LoVo (cell line): ENCODE results near the gene MYO1B.

ENCODE experiments used
- DNase-seq: peaks from one replicate; pipeline ENCODE4 v3.0.0-alpha.2; 2016; ENCODE audit warnings: low spot score

Gene MYO1B

DNA sequence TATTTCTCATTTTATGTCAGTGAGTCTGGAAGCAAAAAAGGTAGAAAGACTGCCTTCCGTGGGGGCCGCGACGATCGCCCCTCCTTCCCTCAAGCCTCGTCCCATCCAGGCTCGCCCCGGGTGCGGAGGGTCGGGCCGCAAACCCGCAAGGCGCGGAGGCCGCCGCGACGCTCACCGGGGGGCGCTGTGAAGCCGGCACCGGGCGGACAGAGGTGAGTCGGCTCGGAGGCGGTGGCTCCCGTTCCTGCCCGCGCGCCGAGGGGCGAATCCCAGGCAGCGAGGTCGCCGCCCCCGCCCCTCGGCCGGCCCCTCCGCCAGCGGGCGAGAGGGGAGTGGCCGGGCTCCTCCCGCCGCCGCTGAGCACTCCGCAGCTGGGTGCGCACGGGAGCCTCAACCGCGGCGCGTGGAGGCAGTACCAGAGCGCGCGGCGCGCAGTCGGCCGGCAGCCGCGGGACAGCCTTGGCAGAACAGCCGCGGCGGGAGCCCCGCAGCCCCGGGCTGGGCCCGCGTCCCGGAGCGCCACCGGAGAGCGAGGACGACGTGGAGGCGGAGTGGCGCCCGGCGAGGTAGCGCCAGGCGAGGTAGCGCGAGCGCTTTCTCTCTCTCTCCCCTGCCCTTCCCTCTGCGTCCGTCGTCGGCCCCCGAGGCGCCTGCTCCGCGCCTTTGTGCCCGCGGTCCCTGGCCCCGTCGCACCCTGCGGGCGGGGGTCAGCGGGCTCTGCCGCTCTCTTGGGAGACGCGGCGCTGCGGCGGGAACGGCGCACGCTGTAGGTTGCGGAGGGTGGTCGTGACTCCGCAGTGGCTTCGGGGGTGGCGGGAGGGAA, at the start of gene MYO1B:
MYO1B (plus strand) TSS at position 359 of the 823 bp plus-strand sequence. CDS start 31,492 bp downstream, outside the sequence.
- peak; percentile 85 for DNase-seq

DNA sequence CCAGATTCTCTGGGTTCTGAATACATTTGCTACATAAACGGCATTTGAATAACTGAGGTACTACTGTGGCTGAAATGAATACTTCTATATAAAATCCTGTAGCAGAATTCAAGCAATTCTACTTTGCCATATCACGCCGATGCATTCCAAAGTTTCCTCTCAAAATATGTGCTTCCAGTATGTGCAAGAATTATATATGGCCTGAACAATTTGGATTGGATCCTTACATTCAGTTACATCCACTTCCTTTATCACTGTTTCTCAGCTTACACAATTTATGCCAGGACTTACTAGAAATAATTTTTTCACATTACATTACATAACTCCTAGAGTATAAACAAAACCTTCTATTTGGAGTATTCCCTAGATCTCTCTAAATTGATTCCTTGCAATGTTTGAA, 48.1 kb upstream of the MYO1B start:
- DNase-seq, result no peak

DNA sequence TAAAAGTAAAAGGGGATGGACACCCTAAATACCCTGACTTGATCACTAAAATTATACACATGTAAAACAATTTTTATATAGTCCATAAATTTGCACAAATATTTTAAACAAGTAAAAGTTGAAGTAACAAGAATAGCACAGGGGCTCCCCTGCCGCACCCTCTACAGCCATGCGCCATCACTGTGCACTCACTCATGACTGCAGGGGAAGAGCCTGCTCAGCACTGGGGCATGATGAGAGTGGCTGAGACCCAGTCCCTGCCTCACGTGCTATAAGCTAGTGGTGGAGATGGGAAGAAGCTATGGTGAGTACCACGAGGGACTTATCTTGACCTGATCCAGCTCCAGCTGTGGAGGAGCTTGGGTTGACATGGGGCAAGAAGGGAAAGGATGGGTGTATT, 46.9 kb upstream of the MYO1B start:
- no peak for DNase-seq

DNA sequence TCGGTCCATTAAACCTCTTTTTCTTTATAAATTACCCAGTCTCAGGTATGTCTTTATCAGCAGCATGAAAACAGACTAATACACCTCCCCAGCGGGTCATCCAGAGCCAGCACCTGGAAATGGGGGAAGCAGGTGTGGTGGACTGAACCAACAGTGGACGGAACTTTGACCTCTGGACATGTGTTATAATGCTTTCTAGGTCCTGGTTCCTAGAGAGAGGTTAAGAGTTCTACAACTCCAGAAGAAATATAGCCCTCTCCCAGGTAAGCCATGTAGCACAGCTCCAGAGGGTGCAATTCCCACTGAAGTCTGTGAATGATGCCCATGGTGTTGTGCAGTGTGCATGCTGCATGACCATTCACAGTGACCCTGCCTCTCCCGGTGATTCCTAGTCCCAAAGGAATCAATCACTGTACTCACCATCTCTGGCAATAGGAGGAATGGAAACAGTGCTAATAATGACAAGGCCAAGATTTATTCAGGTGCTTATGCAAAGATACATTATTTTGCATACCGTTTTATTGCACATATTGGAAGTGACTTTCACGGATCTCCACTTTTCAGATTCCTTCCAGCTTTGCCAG, 45.2 kb upstream of the MYO1B start:
- no peak for DNase-seq

DNA sequence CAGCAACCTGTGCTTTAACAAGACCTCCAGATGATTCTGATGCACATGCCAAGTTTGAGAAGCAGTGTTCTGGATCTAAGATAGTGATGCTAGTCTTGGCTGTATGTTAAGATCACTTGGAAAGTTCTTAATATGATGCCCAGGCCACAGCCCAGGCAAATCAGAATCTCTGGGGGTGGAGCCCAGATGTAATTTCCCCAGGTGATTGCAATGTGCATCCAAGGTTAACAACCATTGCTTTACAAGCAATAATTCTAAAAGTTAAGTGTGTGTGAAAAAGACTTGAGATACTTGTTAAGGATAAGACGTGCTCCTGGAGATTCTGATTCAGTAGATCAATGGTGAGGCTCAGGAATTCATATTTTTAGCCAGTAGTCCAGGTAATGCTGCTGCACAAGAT, 44.3 kb upstream of the MYO1B start:
- DNase-seq, result no peak

DNA sequence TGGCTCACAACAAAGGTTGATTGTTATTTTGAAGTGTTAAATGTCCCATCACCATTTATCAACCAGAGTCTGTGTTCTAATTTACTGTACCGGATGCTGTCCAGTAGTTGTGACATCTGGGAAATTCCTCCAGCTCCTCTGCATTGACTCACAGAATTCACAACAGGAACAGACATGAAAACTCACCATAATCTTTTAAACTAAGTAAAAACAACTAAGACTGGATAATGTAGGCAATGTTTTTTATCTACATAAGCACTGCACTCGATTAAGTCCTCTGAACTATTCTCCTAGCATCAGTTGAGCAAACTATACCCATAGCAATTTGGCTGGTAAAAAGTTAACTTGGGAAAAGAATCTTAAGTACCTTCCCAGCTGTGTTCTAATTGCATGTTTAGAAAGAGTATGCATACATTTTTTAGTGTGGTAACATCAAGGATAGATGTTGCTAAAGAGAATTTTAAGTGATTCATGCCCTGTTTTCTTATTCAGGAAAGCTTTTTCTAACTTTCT, 42.9 kb upstream of the MYO1B start:
- DNase-seq, result no peak

DNA sequence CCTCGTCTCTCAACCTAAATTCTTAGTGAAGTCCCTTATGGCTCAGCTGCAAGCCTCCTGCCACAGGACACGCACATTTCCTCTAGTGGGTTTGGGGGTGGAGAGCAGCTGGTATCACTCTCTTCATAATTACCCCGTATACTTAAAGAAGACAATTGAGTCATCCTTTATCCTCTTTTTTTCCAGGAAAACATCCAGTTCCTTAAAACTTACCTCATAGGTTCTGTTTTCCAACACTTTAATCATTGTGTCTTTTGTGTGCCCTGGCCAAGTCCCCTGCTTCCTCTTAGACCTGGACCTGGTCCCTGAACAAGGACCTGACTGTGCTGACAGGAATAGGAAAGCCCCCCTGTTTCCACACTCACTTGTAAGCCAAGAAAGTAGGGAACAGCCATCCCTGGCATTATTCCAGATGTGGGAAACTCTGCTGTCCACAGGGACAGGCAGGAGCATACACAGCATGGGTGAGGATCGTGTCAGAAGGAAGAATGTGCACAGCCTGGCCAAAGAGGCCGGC, 42.3 kb upstream of the MYO1B start:
- no peak for DNase-seq

DNA sequence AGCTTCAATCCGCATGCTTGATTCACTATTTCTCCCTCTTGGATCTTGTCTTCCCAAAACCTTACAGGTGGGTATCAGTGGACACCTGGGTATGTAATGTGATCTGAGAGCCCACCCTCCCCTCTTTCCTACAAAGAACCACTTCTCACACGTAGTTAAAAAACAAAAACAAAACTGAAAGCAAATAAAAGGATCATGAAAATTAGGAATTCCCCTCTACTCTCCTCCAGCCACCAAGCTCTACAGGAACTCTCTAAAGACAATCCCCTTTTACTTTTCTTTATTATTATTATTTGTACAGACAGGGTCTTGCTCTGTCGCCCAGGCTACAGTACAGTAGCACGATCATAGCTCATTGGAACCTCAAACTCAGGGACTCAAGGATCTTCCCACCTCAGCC, 40.8 kb upstream of the MYO1B start:
- DNase-seq, result no peak

DNA sequence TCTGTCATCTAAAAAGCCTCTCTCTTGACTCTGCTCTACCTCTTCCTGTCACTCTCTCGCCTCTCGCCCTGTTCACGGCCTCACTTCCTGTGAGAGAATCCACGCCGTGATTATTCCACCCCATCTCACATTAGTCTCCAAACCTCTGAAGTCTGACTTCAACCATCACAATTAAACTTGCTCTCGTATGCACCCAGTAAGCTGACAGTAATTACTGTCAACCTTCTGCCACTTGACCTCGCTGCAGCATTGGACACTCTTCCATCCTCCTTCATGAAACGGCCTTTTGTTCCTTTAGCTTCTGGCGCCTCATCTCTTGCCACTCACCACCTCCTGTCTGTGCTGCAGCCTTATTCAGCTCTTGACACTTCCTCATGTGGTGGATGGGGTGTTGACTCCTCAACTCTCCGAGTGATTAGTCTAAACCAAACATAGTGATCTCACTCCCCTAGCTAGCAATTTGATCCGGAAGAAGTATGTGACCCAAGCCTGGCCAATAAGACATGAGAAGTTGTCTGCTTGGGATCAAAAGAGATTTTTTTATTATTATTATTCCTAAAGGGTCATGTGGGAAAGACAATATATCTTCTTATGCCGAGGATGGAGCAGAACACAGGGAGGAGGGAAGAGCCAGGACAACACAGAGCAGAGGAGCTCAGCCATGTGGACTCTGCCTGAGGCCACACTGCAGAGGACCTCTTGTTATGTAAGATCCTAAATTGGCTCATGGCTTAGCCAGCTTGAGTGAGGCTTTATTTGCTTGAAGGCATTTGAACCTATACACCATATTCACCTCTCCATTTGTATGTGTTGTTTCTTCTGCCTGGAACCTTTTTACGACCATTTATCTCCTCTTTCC, 38.4 kb upstream of the MYO1B start:
- DNase-seq, result no peak

DNA sequence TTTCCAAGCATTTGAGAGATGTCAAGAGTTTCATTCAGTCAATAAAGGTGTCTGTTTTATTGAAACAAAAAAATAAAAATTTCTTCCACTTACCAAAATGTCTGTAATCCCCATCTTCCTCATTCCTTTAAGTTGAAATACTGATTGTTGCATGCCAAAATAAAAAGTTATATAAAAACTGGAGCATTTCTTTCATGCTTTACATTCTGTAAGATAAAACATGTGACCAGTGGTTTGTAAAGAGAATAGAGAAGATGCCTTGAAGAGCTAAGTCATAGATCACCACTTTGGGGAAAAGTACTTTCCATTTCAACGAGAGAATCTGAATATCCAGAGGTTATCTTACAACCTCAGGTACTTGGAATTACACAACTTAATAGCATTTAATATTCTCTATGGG, 35.9 kb upstream of the MYO1B start:
- DNase-seq, result no peak

DNA sequence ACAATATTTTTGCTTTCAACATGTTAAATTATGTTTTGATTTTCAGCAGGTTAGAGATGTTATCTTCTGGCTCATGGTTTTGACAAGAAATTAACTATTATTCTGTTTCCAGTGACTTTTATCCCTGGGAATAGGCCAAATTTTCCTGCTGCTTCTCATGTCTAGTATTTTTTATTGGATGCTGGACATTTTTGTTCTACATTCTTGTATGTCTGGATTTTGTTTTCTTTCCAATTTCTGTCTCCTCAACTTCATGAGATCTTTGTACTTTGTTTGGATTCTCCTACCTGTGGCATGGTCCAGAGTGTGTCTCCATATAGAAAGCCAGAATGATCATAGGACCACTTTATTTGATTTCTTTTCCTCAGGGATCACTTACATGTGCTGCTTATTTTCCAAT, 33.1 kb upstream of the MYO1B start:
- no peak for DNase-seq

DNA sequence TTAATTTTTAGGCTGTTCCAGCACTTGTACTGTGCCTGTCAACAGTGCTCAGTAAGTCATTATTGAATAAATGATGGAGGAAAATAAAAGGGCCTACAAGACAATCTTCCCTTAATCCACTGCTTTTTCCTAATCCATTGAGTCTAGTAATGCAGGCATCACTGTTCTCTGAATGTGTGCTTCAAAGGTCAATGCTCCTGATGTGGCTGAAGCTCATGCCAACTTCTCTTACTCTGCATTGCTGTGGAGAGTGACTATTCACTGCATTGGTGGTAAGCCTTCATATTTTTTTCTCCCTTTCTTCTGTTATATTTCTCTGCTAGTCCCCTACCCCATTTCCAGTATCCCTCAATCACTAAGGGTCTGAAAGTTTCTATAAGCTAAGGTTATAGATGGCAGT, 31.9 kb upstream of the MYO1B start:
- no peak for DNase-seq

DNA sequence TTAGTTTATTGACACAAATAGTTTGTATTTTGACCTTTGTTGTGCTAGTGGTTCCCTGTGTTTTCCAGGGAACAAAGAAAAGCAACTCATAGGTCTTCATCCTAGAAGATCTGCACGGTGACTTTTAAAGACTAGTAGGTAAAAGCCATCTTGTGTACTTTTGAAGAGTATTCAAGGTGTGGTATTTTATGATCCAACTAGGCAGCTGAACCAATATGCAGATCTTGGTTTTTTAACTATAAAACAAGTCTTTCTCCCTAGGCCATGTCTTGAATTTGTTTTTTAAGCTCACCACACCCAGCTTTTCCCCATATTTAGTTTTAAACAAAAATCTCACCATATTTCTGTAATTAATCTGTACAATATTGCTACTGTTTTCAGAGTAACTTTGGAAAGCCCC, 30.0 kb upstream of the MYO1B start:
- no peak for DNase-seq

DNA sequence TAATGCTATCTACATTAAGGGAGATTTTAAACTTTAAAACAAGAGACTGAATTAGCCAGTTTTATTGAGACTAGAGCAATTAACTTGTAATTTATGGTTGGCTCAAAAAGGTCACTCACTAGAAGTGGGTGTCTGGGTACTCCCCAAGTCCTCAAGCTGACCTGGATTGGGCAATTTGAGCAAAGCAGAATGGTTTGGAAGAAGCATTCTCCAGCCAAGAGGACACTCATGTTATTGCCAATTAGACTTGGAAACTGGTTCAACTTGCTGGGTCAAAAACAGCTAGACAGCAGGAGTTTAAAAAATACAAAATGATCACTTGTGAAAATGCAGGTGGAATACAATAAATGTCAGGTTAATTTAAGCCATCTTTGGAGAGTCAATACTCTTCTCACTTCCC, 29.5 kb upstream of the MYO1B start:
- DNase-seq, result no peak

DNA sequence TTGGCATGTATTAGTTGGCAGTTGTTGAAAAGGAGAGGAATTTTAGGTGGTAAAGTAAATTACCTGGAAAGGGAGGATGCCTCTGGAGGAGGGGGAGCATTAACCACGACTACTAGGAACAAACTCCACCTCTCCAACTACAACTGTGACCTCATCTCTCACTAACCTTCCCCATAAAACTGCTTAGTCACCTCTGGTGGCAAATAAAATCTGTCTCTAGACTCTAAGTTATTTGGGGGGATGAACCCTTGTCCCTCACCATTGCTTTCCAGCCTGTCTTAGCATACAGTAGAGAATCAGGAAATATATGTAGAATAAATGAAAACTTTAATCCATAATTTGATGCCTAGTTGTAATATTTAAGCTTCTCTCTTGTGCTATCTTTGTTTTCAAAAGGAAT, 27.6 kb upstream of the MYO1B start:
- DNase-seq, result peak; percentile 79

DNA sequence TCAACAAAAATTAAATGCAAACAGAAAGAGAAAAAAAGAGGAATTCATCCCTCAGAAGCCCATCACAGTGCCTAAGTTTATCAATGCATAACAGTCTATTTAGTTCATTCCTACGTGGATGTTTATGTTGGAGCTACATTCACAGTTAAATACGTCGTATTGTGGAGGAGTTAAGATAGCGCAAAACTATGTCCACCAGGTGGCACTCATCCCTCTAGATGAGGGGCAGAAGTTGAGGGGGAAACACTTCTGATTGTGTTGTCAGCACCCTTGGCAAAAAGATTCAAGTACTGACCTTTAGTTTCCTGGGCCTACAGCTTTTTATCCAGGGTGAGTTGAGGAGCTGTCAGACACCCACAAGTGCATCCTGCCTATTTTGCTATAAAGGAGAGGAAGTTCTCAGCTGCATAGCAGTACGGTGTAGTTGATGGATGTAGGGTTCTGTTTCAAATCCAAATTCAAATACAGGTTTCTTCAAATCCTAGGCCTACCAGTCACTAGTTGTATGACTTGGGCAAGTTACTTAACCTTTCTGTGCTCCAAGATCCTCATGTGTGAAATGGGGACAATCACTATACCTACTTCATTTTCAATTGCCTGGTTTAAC, 26.8 kb upstream of the MYO1B start:
- DNase-seq, result peak; percentile 41

DNA sequence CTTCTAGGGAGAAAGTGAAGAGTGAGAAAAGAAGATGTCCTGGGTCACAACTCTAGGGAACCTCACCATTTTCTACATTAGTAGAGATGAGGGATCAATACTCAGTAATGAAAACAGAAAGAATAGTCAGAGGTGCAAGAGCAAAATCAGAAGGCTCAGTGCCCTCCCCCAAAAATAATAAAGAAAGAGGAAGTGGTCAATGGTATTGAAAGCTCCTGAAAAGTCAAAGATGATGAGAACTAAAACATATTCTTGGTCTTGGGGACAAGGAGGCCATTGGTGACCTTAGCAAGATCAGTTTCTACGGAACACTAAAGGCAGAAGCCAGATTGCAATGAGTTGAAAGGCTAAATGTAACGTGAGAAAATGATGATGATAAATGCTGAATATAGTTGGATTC, 24.5 kb upstream of the MYO1B start:
- DNase-seq, result no peak

DNA sequence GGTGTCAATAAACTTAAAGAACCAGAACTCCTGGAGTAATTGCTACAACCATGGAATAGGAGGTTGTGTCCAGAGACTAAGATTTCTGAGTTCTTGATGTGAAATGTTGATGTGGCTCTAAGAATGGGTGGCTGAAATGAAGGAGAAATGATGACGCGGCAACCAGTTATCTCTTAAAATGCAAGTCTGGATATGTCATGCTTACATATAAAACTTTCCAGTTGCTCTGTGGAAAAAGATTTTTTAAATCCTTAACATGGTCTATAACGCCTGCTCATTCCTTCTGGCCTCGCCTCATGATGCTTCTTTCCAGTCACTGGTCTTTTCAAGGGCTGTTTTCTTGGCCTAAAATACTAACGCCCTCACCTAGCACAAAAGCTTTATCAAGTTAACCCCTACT, 23.5 kb upstream of the MYO1B start:
- no peak for DNase-seq

DNA sequence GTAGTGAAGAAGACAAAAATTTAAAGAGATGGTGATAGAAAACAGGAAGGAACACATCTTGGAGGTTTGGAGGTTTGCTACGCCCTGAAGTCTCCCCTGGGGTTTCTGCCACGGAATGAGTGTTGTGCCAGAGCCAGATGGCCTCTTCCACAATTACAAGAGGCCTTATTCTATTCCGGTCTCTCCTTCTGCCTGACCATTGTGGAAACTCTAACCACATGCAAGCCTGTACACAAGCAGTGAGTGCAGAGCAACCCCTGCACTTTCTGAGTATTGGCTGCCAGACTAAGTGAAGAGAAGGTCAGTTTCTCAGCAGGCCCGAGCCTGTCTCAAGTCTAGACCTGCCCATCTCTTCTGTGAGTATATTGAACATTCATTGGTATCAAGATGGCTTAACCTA, 22.7 kb upstream of the MYO1B start:
- no peak for DNase-seq

DNA sequence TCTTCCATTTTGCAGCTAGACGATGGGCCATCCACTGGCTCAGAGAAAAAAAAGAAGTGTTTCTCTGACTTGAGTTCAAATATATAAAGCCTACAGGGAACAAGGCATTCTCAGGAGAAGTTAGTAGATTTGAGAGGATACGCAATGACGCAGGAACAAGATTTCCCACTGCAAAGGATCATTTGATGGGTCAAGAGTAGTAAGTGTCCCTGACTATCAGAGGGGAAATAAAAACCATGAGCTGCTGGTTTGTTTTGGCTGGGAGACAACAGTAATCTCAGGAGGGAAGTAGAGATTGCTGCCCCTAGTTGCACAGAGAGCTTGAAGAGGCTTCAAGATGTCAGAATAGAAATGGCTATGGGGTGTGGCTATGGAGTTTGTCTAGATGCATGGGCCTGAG, 22.3 kb upstream of the MYO1B start:
- no peak for DNase-seq

DNA sequence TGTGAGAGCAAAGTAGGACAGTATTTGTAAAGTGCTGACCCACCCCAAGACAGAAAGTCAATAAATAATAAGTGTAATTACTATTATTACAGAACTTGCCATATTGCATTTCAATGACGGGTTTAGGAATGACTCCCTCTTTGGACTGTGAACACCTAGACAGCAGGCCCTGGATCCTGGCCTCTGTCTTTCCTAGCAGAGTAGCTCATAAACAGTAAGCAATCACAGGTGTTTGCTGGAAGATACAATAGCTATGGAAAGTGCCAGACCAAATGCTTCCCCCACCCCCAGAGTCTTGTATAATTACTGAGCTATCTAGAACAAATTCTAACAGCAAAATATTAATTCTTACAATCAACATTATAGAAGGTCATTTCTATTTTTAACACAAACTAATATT, 20.1 kb upstream of the MYO1B start:
- no peak for DNase-seq

DNA sequence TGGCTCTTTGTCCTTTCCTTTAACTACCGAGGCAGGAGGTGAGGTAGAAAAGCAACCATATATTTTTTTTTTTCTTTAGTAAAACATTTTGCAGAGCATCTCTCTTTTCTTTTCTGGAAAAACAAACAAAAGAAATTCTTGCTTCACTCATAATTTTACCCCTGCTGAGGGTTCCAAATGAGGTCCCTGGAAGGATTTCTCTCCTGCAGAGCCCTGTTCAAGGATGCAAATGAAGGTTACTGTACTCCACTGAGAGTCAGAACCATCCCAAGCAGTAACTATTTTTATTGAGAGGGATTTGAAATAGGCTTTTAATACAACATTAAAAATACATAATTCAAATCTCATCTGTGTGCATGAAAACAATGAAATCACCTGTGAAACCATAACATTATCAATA, 19.5 kb upstream of the MYO1B start:
- no peak for DNase-seq
